ENCODE measurements around the gene ULK4. TPM values are rescaled to one million over a fixed set of nuclear protein-coding genes. Genes with fewer than 3 reads are reported as not detected.

The ULK4 gene
- polyA plus RNA-seq, 1 donor from 2014 or later: 7.2 TPM

DNA sequence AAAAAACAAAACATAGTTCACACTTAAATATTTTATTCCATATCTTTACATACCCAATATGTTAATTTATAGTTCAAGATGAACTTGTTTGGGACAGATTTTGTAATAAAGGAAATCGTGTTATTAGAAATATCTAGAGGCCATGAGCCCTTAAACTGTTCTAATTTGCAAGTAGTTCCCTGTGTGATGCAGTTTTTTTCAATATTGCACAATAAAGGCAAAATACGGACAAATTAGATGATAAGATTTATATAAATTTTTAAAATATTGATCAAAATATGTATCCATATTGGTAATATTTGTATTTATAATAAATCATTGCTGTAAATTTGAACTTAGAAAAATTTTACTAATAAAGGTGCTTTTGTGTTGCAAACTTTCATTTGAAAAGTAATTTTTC, 738.8 kb downstream of the ULK4 start:
- peaks cover 62% of the 10 kb centered on the region for H3K79me2 ChIP-seq (replicated peaks; ENCODE audit: insufficient read depth, low read length)
- H4K20me1 ChIP-seq (ENCODE audit: insufficient read depth): no peaks in the 10 kb centered on the region
- no peak for TF ChIP-seq RAD21 (conservative IDR thresholded peaks at IDR 0.05)
- no peak for TF ChIP-seq MXI1 (conservative IDR thresholded peaks at IDR 0.05; ENCODE audit: poor library complexity, severe bottlenecking)
- TF ChIP-seq REST (IDR thresholded peaks at IDR 0.05; ENCODE audit: borderline replicate concordance): no peak
- TF ChIP-seq SMC3 (conservative IDR thresholded peaks at IDR 0.05; ENCODE audit: poor library complexity): no peak
- no peak for TF ChIP-seq EP300 (conservative IDR thresholded peaks at IDR 0.05; ENCODE audit: poor library complexity, severe bottlenecking)
- peaks cover 25% of the 10 kb centered on the region for H3K36me3 ChIP-seq (ENCODE audit: insufficient read depth, low read length)
- H3K27ac ChIP-seq (ENCODE audit: low read length): no peak overlapping the region
- H3K27me3 ChIP-seq (ENCODE audit: insufficient read depth, low read depth, low read length): no peaks in the 10 kb centered on the region
- no peak overlapping the region for H3K9ac ChIP-seq (ENCODE audit: low read length)
- no peaks in the 10 kb centered on the region for H3K9me2 ChIP-seq (ENCODE audit: insufficient read depth, low read length)
- H2AFZ ChIP-seq (ENCODE audit: low read depth, low read length): no peak overlapping the region
- no peak overlapping the region for H3K4me2 ChIP-seq (ENCODE audit: low read length)
- H3F3A ChIP-seq (ENCODE audit: insufficient read depth, low read length, poor library complexity, severe bottlenecking): no peaks in the 10 kb centered on the region
- H3K4me3 ChIP-seq (ENCODE audit: low read length): no peak overlapping the region
- no peaks in the 10 kb centered on the region for H3K9me3 ChIP-seq (ENCODE audit: low read length)

- no peak overlapping the region for H3K9ac ChIP-seq (ENCODE audit: low read length)
- TF ChIP-seq SMC3 (conservative IDR thresholded peaks at IDR 0.05; ENCODE audit: poor library complexity) (no peak), REST (IDR thresholded peaks at IDR 0.05; ENCODE audit: borderline replicate concordance) (no peak), POLR2AphosphoS5 (IDR thresholded peaks at IDR 0.05) (no peak), EZH2 (IDR thresholded peaks at IDR 0.05; ENCODE audit: borderline replicate concordance, insufficient read depth, low read length, poor library complexity, severe bottlenecking) (no peak), RAD21 (conservative IDR thresholded peaks at IDR 0.05) (no peak)
- H3K27ac ChIP-seq (ENCODE audit: low read length): no peak overlapping the region
Observed at GRCh38 chr3:41222501-41222900, 739.4 kb downstream of the ULK4 start.

More at GRCh38 chr3:41222501-41222900, 739.4 kb downstream of the ULK4 start:
- H3K9me3 ChIP-seq (ENCODE audit: low read length): no peaks in the 10 kb centered on the region
- H3K79me2 ChIP-seq (replicated peaks; ENCODE audit: insufficient read depth, low read length): peaks cover 64% of the 10 kb centered on the region
- H3K4me3 ChIP-seq (ENCODE audit: low read length): no peak overlapping the region
- no peak overlapping the region for H2AFZ ChIP-seq (ENCODE audit: low read depth, low read length)
- no peaks in the 10 kb centered on the region for H3K9me2 ChIP-seq (ENCODE audit: insufficient read depth, low read length)
- H3K36me3 ChIP-seq (ENCODE audit: insufficient read depth, low read length): peaks cover 22% of the 10 kb centered on the region
- H3F3A ChIP-seq (ENCODE audit: insufficient read depth, low read length, poor library complexity, severe bottlenecking): no peaks in the 10 kb centered on the region
- no peaks in the 10 kb centered on the region for H3K27me3 ChIP-seq (ENCODE audit: insufficient read depth, low read depth, low read length)
- H3K4me2 ChIP-seq (ENCODE audit: low read length): no peak overlapping the region
- H4K20me1 ChIP-seq (ENCODE audit: insufficient read depth): no peaks in the 10 kb centered on the region

All from neural cell (in vitro differentiated cells).